Neuronal stem cell (in vitro differentiated cells): ENCODE data around the gene AP1B1.

Experiments
- DNase-seq: peaks from one replicate; pipeline ENCODE4 v3.0.0-alpha.2; 2013; ENCODE audit warnings: low spot score
- H2AFZ ChIP-seq: one replicate; pipeline ENCODE4 v1.6.1; 2013; ENCODE audit warnings: mild to moderate bottlenecking, low read length, inconsistent platforms
- H2AK5ac ChIP-seq: 2 replicates; pipeline ENCODE4 v1.6.1; 2013; ENCODE audit warnings: low read depth, mild to moderate bottlenecking, inconsistent platforms, low read length, moderate library complexity, mixed read lengths
- H2BK120ac ChIP-seq: 2 replicates; pipeline ENCODE4 v1.6.1; 2013; ENCODE audit warnings: low read depth, mild to moderate bottlenecking, inconsistent platforms, low read length, moderate library complexity, mixed read lengths
- H2BK12ac ChIP-seq: one replicate; pipeline ENCODE4 v1.6.1; 2013; ENCODE audit warnings: low read length, inconsistent platforms
- H2BK15ac ChIP-seq: 2 replicates; pipeline ENCODE4 v1.6.1; 2013; ENCODE audit warnings: mild to moderate bottlenecking, low read length, inconsistent platforms, mixed read lengths
- H2BK5ac ChIP-seq: one replicate; pipeline ENCODE4 v1.6.1; 2013; ENCODE audit warnings: inconsistent platforms, mild to moderate bottlenecking, low read length, moderate library complexity
- H3K14ac ChIP-seq: one replicate; pipeline ENCODE4 v1.6.1; 2013; ENCODE audit warnings: low read length, inconsistent platforms
- H3K18ac ChIP-seq: 2 replicates; pipeline ENCODE4 v1.6.1; 2013; ENCODE audit warnings: low read length, inconsistent platforms
- H3K23ac ChIP-seq: 2 replicates; pipeline ENCODE4 v1.6.1; 2013; ENCODE audit warnings: low read depth, mild to moderate bottlenecking, mixed read lengths, low read length, inconsistent platforms; ENCODE audit not compliant: poor library complexity
- H3K27ac ChIP-seq: replicated peaks from 3 replicates; pipeline ENCODE4 v1.5.1; 2013; ENCODE audit warnings: low read length, inconsistent platforms
- H3K27me3 ChIP-seq, 3 experiments: 2 replicates each; pipeline ENCODE4 v1.6.1; 2013; ENCODE audit warnings: low read length in 3 of 3, mild to moderate bottlenecking in 2 of 3, inconsistent platforms in 1 of 3, low read depth in 1 of 3, mixed read lengths in 1 of 3, moderate library complexity in 1 of 3; ENCODE audit not compliant: control insufficient read depth in 3 of 3, insufficient read depth in 3 of 3
- H3K36me3 ChIP-seq, 2 donors: replicated peaks in 1 of 2; 2 replicates each; pipeline ENCODE4 v1.6.1; 2013; ENCODE audit warnings: low read length in 2 of 2; ENCODE audit not compliant: control insufficient read depth in 2 of 2, insufficient read depth in 2 of 2
- H3K4ac ChIP-seq: 2 replicates; pipeline ENCODE4 v1.6.1; 2013; ENCODE audit warnings: inconsistent platforms, mild to moderate bottlenecking, low read length, moderate library complexity
- H3K4me1 ChIP-seq, 2 donors: 1 replicate in 1 of 2; 2 replicates in 1 of 2; pipeline ENCODE4 v1.6.1; 2013; ENCODE audit warnings: low read length in 2 of 2, low read depth in 1 of 2; ENCODE audit not compliant: control insufficient read depth in 2 of 2, insufficient read depth in 1 of 2
- H3K4me2 ChIP-seq: one replicate; pipeline ENCODE4 v1.6.1; 2013; ENCODE audit warnings: mild to moderate bottlenecking, low read length, inconsistent platforms; ENCODE audit not compliant: insufficient read depth, poor library complexity, severe bottlenecking
- H3K4me3 ChIP-seq, 2 donors: 2 replicates each; pipeline ENCODE4 v1.5.1; 2013; ENCODE audit warnings: low read length in 2 of 2, mild to moderate bottlenecking in 2 of 2, inconsistent platforms in 1 of 2, moderate library complexity in 1 of 2
- H3K79me1 ChIP-seq: one replicate; pipeline ENCODE4 v1.6.1; 2013; ENCODE audit warnings: low read depth, mild to moderate bottlenecking, inconsistent platforms, low read length, moderate library complexity
- H3K9ac ChIP-seq: one replicate; pipeline ENCODE4 v1.6.1; 2013; ENCODE audit warnings: mild to moderate bottlenecking, low read depth, low read length, inconsistent platforms; ENCODE audit not compliant: poor library complexity
- H3K9me3 ChIP-seq, 2 donors: replicated peaks in 1 of 2; 2 replicates each; pipeline versions ENCODE3 to v1.6.1; 2013; ENCODE audit warnings: low read length in 2 of 2, mild to moderate bottlenecking in 2 of 2, inconsistent platforms in 1 of 2, low read depth in 1 of 2, mixed read lengths in 1 of 2, moderate library complexity in 1 of 2; ENCODE audit not compliant: control insufficient read depth in 2 of 2, insufficient read depth in 1 of 2
- H4K8ac ChIP-seq: one replicate; pipeline ENCODE4 v1.6.1; 2013; ENCODE audit warnings: low read depth, mild to moderate bottlenecking, inconsistent platforms, low read length, moderate library complexity
- H4K91ac ChIP-seq: one replicate; pipeline ENCODE4 v1.6.1; 2013; ENCODE audit warnings: low read length, low read depth, mild to moderate bottlenecking, inconsistent platforms; ENCODE audit not compliant: poor library complexity
- WGBS, 2 donors: extraction: QIAGEN DNeasy Blood & Tissue Kit; methylation state at CpG; one replicate each; pipeline ENCODE4 v1.1.7; 2013; ENCODE audit warnings: missing lambda C conversion rate in 2 of 2, mixed read lengths in 1 of 2; ENCODE audit not compliant: insufficient read length in 2 of 2, insufficient replicate concordance in 1 of 2; ENCODE audit errors: extremely low coverage in 2 of 2; 5-methylcytosine and 5-hydroxymethylcytosine counted together

AP1B1 gene

DNA sequence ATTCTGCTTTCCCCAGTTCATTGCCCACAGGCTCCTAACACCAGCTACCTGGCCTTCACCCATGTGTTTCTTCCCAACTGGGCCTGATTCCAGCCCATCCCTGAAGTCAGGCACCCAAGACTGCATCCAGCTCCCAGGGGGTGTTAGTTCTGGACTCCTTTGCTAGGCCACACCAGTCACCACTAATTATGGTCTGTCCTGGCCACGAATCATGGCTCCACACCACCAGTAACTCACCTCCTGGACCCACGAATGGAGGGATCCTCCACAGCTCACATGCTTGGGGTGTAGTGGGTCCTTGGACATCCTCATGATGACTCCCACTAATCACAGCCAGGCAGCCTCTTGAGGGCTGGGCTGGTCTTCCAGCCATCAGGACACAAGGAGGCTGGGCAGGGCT is 69.3 kb downstream of the AP1B1 start:
- Histone ChIP-seq H3K27me3 (peaks cover 23 to 28% (median 27%) of the 10 kb centered on the region in 3 experiments), H3K36me3 (no peaks in the 10 kb centered on the region), H3K4me3 (no peak overlapping the region), H3K9ac (no peak overlapping the region), H4K91ac (no peak overlapping the region), H3K23ac (no peak overlapping the region), H2BK5ac (no peak overlapping the region), H2BK120ac (no peak overlapping the region), H4K8ac (no peak overlapping the region), H3K4ac (no peak overlapping the region), H3K14ac (no peak overlapping the region), H3K4me1 (peaks cover 1 to 3% of the 10 kb centered on the region in 2 donors), H3K18ac (peak overlapping the region; percentile 80), H3K27ac (no peak overlapping the region), H2AFZ (no peak overlapping the region), H2BK12ac (no peak overlapping the region), H3K9me3 (peaks cover 0 to 5% of the 10 kb centered on the region in 2 donors), H2AK5ac (no peak overlapping the region), H3K4me2 (no peak overlapping the region), H2BK15ac (peak overlapping the region; percentile 79), H3K79me1 (no peaks in the 10 kb centered on the region)
- DNase-seq = no peak
- no CpG with 5 or more reads among the region's 2 CpGs for WGBS, 2 donors

DNA sequence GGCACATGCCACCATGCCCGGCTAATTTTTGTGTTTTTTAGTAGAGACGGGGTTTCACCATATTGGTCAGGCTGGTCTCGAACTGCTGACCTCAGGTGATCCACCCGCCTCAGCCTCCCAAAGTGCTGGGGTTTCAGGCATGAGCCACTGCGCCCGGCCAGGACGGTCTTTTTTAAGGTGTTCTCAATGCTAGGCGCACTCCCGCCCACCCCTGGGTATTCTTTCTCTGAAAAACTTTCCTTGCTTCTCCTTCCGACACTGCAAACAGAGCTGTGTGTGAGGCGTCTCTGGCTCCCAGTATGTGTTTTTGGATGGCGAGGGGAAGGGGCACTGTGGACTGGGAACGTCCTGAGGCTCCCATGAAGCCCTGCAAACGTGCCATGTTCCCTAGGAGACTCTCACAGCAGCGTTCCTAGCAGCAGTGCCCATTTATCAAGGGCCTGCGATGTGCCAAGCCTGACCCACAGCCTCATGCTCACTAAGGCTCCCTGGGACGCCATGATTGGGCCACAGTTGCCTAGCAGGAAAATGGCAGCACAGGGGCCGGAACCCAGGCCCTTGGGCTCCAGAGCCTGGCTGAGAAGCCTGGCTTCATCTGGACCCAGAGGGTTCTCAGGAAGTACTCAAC is 70.4 kb downstream of the AP1B1 start:
- WGBS, 2 donors = no CpG with 5 or more reads among the region's 18 CpGs
- H3K79me1 ChIP-seq = no peaks in the 10 kb centered on the region

DNA sequence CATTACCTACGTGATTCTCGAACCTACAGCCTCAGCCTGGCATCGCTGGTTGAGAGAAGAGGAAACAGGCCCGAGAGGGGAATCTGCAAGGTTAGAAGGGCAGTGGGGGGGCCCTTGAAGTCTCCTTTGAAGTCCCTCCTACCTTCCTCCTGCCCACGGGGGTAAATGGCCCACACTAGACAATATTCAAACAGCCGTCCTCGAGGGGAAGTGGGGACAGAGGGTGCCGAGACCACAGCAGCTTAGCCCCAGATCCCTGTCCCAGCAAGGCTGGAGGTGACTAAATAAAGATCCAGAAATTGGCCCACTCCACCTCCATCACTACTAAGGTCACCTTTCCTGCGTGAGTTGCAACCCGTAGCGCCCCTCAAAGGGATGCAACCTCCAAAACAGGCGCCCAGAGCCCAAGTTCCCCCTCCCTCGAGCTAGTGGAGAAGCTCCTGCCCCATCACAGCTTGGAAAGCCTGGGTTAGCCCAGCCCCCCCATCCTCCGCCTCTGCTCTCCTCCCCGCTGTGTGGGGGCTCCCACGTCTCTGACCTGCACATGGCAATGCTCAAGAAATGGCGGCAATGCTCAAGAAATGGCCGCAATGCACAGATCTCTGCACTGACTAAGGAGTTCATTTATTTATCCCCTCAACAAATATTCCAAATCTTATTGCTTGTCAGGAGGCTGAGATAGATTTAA is 72.1 kb downstream of the AP1B1 start:
- Histone ChIP-seq H3K14ac (no peak overlapping the region), H2AK5ac (peak overlapping the region; percentile 89), H2AFZ (peak overlapping the region; percentile 94), H3K18ac (peak overlapping the region; percentile 57), H3K4me1 (peaks cover 5 to 9% of the 10 kb centered on the region in 2 donors), H3K9ac (no peak overlapping the region), H3K27ac (no peak overlapping the region), H3K4me2 (no peak overlapping the region), H3K36me3 (no peaks in the 10 kb centered on the region), H3K4me3 (no peak overlapping the region), H4K91ac (no peak overlapping the region), H3K9me3 (peaks cover 0 to 9% of the 10 kb centered on the region in 2 donors), H3K4ac (no peak overlapping the region), H2BK5ac (no peak overlapping the region), H3K27me3 (peaks cover 32 to 42% (median 41%) of the 10 kb centered on the region in 3 experiments), H3K79me1 (no peaks in the 10 kb centered on the region), H2BK12ac (no peak overlapping the region), H2BK15ac (no peak overlapping the region), H4K8ac (peak overlapping the region; percentile 43), H2BK120ac (no peak overlapping the region), H3K23ac (peak overlapping the region; percentile 80)
- DNase-seq = no peak
- WGBS, 2 donors = no CpG with 5 or more reads among the region's 18 CpGs

More for the DNA sequence above, 70.4 kb downstream of the AP1B1 start:
- Histone ChIP-seq H2BK15ac (no peak overlapping the region), H3K36me3 (no peaks in the 10 kb centered on the region), H2BK120ac (no peak overlapping the region), H2AK5ac (peak overlapping the region; percentile 23), H3K4ac (no peak overlapping the region), H3K4me1 (peaks cover 3% of the 10 kb centered on the region in 2 donors), H3K9ac (no peak overlapping the region), H3K27me3 (peaks cover 32 to 39% (median 38%) of the 10 kb centered on the region in 3 experiments), H3K18ac (no peak overlapping the region), H2AFZ (no peak overlapping the region), H4K91ac (no peak overlapping the region), H3K4me3 (no peak overlapping the region), H3K4me2 (no peak overlapping the region), H2BK12ac (no peak overlapping the region), H4K8ac (no peak overlapping the region), H3K27ac (no peak overlapping the region), H3K9me3 (peaks cover 0 to 9% of the 10 kb centered on the region in 2 donors), H3K14ac (no peak overlapping the region), H2BK5ac (no peak overlapping the region), H3K23ac (no peak overlapping the region)
- no peak for DNase-seq
